Esophagus (tissue), 2 donors: ENCODE measurements around the gene ASCC1. TPM values are rescaled to one million over a fixed set of nuclear protein-coding genes. Genes with fewer than 3 reads are reported as not detected.
"Not testable (repeated sequence)": the region's sequence is repeated elsewhere in the genome, so short reads cannot be mapped to it uniquely, and the experiment has no call there.

ENCODE experiments used
- H3K27ac ChIP-seq, 2 donors: one replicate each; pipeline ENCODE4 v1.5.1; 2013; ENCODE audit warnings: low read depth in 2 of 2, mild to moderate bottlenecking in 2 of 2, inconsistent platforms in 1 of 2, low read length in 1 of 2, moderate library complexity in 1 of 2
- H3K27me3 ChIP-seq, 2 donors: one replicate each; pipeline ENCODE4 v1.6.1; 2013; ENCODE audit warnings: low read length in 2 of 2, control low read depth in 1 of 2, mild to moderate bottlenecking in 1 of 2; ENCODE audit not compliant: insufficient read depth in 2 of 2, control insufficient read depth in 1 of 2
- H3K36me3 ChIP-seq, 2 donors: one replicate each; pipeline ENCODE4 v1.6.1; 2013; ENCODE audit warnings: low read length in 1 of 2; ENCODE audit not compliant: control insufficient read depth in 2 of 2, insufficient read depth in 2 of 2
- H3K4me1 ChIP-seq, 2 donors: one replicate each; pipeline ENCODE4 v1.6.1; 2013; ENCODE audit warnings: low read length in 1 of 2; ENCODE audit not compliant: control insufficient read depth in 2 of 2, insufficient read depth in 2 of 2
- H3K4me3 ChIP-seq, 2 donors: one replicate each; pipeline ENCODE4 v1.5.1; 2013; ENCODE audit warnings: low read length in 2 of 2, mild to moderate bottlenecking in 2 of 2, low read depth in 1 of 2, moderate library complexity in 1 of 2
- H3K9me3 ChIP-seq, 2 donors: one replicate each; pipeline ENCODE4 v1.6.1; 2013; ENCODE audit warnings: mild to moderate bottlenecking in 2 of 2, low read depth in 1 of 2, low read length in 1 of 2, moderate library complexity in 1 of 2; ENCODE audit not compliant: control insufficient read depth in 2 of 2, insufficient read depth in 1 of 2
- WGBS, 2 donors: extraction: QIAGEN DNeasy Blood & Tissue Kit; methylation state at CpG; one replicate each; pipeline ENCODE4 v1.1.7; 2013; 5-methylcytosine and 5-hydroxymethylcytosine counted together
- polyA plus RNA-seq, 2 donors: library from polyadenylated mRNA; stranded (reverse); fragments of 200-250 nt; gene quantifications; one replicate each; pipeline ENCODE4 v1.2.3, GENCODE V29; 2013
- donor health status: healthy with polysubstance abuse.
- donor health status: Bipolar disorder and iron deficiency.

Gene ASCC1
- polyA plus RNA-seq, 2 donors, result 4.7 to 12.8 TPM

DNA sequence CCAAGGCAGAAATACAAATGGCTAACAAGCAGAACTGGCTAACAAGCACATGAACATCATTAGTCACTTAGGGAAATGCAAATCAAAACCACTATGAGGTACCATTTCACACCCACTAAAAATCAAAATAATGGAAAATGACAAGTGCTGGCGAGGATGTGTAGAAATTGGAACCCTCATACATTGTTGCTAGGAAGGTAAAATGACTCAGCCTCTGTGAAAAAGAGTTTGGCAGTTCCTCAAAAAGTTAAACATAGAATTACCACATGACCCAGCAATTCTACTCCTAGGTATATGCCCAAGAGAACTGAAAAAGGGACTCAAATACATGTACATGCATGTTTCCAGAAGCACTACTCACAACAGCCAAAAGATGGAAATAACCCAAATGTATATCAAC, 53.1 kb downstream of the ASCC1 start:
- no peak overlapping the region for H3K27ac ChIP-seq

DNA sequence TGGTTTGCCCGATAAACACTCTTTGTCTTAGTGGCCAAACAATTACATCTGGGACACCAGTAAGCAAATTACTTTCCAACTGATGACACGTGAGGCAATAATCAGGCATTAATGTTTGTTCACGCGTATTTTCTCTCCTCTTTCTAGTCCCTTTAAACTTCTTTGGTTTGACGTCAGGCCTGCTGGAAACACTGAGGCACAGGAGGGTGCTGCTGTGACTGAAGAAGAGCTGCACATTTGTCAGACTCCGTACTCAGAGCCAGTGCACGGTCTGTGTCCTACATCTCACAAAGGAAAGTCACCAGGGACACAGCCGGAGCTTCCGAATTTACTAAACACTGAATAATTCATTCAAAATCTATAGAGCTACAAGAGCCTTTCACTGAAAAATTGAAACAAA, 57.9 kb downstream of the ASCC1 start:
- Histone ChIP-seq H3K27ac (no peak overlapping the region), H3K9me3 (no peaks in the 10 kb centered on the region), H3K4me3 (no peak overlapping the region), H3K36me3 (no peaks in the 10 kb centered on the region), H3K27me3 (no peaks in the 10 kb centered on the region), H3K4me1 (no peaks in the 10 kb centered on the region)
- 94% methylated on average over 9 of the region's 9 CpGs for WGBS, 2 donors

More for the DNA sequence above, 53.1 kb downstream of the ASCC1 start:
- Histone ChIP-seq H3K4me1 (no peaks in the 10 kb centered on the region), H3K36me3 (no peaks in the 10 kb centered on the region), H3K9me3 (no peaks in the 10 kb centered on the region), H3K27me3 (no peaks in the 10 kb centered on the region), H3K4me3 (no peak overlapping the region)
- WGBS, 2 donors, result 39 to 65% methylated on average over 1 of the region's 1 CpG

DNA sequence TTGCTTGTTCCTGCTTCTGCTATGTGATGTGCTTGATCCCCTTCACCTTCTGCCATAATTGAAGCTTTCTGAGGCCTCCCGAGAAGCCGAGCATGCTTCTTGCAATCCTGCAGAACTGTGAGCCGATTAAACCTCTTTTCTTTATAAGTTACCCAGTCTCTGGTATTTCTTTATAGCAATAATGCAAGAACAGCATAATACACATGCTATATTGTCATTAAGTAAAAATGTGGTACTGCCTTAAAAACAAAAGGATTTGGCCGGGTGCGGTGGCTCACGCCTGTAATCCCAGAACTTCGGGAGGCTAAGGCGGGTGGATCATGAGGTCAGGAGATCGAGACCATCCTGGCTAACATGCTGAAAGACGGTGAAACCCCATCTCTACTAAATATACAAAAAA, 59.9 kb downstream of the ASCC1 start:
- H3K27me3 ChIP-seq, result no peaks in the 10 kb centered on the region
- 97 to 98% methylated on average over 10 of the region's 10 CpGs for WGBS, 2 donors
- H3K4me3 ChIP-seq, result no peak overlapping the region
- no peaks in the 10 kb centered on the region for H3K9me3 ChIP-seq
- no peaks in the 10 kb centered on the region for H3K4me1 ChIP-seq
- no peak overlapping the region for H3K27ac ChIP-seq
- H3K36me3 ChIP-seq, result no peaks in the 10 kb centered on the region

DNA sequence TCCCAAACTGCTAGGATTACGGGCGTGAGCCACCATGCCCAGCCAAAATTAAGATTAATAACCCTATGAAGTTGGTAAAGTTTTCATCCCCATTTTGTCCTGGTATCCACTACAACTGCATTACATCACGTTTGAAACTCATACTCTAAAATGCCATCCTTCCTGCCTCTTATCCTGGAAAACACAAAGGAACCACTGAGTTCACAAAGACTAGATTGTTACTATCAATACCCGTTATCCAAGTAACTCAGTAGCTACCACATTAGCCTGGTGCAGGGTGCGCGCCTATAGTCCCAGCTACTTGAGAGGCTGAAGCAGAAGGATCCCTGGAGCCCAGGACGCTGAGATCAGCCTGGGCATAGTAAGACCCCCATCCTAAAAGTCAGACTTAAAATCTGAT, 63.8 kb downstream of the ASCC1 start:
- WGBS, 2 donors, result 94% methylated on average over 7 of the region's 7 CpGs
- Histone ChIP-seq H3K9me3 (no peaks in the 10 kb centered on the region), H3K27ac (no peak overlapping the region), H3K4me1 (no peaks in the 10 kb centered on the region), H3K27me3 (no peaks in the 10 kb centered on the region), H3K4me3 (no peak overlapping the region), H3K36me3 (no peaks in the 10 kb centered on the region)

DNA sequence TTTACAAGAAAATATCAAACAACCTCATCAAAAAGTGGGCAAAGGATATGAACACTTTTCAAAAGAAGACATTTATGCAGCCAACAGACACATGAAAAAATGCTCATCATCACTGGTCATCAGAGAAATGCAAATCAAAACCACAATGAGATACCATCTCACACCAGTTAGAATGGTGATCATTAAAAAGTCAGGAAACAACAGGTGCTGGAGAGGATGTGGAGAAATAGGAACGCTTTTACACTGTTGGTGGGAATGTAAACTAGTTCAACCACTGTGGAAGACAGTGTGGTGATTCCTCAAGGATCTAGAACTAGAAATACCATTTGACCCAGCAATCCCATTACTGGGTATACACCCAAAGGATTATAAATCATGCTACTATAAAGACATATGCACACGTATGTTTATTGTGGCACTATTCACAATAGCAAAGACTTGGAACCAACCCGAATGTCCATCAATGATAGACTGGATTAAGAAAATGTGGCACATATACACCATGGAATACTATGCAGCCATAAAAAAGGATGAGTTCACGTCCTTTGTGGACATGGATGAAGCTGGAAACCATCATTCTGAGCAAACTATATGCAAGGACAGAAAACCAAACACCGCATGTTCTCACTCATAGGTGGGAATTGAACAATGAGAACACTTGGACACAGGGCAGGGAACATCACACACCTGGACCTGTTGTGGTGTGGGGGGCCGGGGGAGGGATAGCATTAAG, 65.2 kb downstream of the ASCC1 start:
- WGBS, 2 donors, result 98 to 99% methylated on average over 4 to 5 of the region's 6 CpGs

DNA sequence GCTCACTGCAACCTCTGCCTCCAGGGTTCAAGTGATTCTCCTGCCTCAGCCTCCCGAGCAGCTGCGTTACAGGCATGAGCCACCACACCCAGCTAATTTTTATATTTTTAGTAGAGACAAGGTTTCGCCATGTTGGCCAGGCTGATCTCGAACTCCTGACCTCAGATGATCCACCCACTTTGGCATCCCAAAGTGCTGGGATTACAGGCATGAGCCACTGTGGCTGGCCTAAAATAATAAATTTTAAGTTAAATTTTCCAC, 68.8 kb downstream of the ASCC1 start:
- H3K27ac ChIP-seq, H3K4me3 ChIP-seq, H3K9me3 ChIP-seq, H3K27me3 ChIP-seq, H3K36me3 ChIP-seq, H3K4me1 ChIP-seq: not testable (repeated sequence)
- 81 to 92% methylated on average over 4 of the region's 4 CpGs for WGBS, 2 donors

More for the DNA sequence above, 65.2 kb downstream of the ASCC1 start:
- H3K9me3 ChIP-seq, H3K27ac ChIP-seq, H3K4me1 ChIP-seq, H3K27me3 ChIP-seq, H3K36me3 ChIP-seq, H3K4me3 ChIP-seq: not testable (repeated sequence)

DNA sequence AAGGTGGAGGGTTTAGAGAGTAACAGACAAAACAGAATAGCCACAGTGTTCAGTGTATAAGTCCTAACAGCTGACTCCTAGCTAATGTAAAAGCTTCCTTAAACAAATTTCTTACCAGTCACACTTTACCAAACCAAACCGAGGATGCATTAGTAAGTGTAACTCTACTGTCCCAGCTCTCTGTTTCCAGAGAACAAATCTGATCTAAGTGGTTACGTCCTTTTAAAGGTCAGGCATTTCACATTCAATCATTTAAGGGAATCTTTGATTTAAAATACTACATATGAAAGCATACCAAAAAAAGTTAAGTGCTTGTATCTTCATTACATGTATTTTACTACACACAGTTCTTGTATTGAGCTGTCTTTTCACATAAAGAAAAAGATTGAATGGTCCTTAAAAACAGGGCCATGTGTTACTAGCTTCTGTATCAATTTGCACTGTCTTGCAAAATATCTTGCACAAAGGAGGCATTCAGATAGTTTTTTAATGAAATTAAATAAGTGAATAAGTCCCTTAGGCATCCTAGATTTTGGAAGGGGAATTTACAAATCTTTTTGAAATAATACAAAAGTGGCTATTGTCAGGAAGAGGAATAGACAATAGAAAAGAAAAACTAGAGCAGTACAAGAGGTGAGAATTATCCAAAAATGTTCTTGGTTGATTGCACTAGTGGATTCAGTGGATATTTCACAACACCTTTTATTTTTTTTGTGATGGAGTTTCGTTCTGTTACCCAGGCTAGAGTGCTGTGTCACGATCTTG, 69.3 kb downstream of the ASCC1 start:
- Histone ChIP-seq H3K36me3 (no peaks in the 10 kb centered on the region), H3K27me3 (no peaks in the 10 kb centered on the region), H3K9me3 (no peaks in the 10 kb centered on the region), H3K4me3 (no peak overlapping the region), H3K27ac (no peak overlapping the region), H3K4me1 (peaks cover 0 to 2% of the 10 kb centered on the region in 2 donors)
- 80 to 91% methylated on average over 4 of the region's 4 CpGs for WGBS, 2 donors

DNA sequence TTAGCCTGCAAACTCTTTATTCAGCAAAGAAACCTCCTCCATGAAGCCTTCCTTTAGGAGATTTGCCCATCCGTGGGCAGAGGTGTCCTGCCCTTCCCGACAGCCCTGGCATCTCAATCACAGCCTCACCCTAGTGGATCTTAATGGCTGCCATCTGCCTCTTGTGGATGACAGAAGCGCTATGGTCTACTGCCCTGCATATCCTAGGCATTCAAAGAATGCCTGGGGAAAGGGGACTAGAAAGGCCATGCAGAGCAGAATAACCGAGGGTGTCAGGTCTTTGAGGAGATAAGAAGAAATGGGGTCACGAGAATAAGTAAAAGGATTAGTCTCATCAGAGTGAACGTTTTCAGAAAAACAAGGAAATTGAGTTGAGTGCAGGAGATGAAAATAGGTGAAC, 70.0 kb downstream of the ASCC1 start:
- no peaks in the 10 kb centered on the region for H3K27me3 ChIP-seq
- no peaks in the 10 kb centered on the region for H3K36me3 ChIP-seq
- 80 to 84% methylated on average over 6 of the region's 6 CpGs for WGBS, 2 donors
- H3K9me3 ChIP-seq, result no peaks in the 10 kb centered on the region
- H3K27ac ChIP-seq, result no peak overlapping the region
- H3K4me3 ChIP-seq, result no peak overlapping the region
- peaks cover 0 to 2% of the 10 kb centered on the region in 2 donors for H3K4me1 ChIP-seq

DNA sequence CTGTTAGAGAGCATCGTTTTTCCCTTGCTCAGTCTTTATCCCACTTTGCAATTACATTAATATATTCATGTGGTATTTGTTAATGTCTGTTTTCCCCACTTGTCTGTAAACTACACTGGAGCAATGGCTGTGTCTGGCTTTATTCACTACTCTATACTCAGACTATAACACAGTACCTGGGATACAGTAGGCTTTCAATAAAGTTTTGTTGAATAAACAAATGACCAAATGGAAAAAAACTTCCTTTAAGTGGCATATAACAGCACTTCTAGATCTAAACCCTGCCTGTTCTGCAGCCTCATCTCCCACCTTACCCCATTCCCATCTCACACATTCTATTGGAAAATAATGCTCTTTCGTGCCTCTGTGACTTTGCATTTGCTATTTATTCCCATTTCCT, 70.4 kb downstream of the ASCC1 start:
- H3K4me1 ChIP-seq, result peaks cover 0 to 2% of the 10 kb centered on the region in 2 donors
- no peak overlapping the region for H3K27ac ChIP-seq
- H3K27me3 ChIP-seq, result no peaks in the 10 kb centered on the region
- no peaks in the 10 kb centered on the region for H3K36me3 ChIP-seq
- no peaks in the 10 kb centered on the region for H3K9me3 ChIP-seq
- H3K4me3 ChIP-seq, result no peak overlapping the region
- WGBS, 2 donors, result 87 to 88% methylated on average over 2 of the region's 2 CpGs

DNA sequence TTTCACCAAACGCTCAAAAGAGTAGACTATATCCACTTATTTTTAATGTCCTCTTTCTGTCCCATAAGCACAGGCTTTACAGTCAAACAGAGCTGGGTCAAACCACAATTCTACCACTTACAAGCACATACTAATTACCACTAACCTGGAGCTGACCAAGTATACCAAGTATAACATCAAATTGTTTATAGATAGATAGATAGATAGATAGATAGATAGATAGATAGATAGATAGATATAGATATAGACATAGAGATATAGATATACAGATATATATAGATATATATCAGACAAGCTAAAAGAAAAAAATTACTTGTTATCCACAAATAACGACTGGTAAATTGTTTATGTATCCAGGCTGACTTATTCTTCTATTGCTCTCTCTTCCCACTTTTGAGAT, 75.2 kb downstream of the ASCC1 start:
- Histone ChIP-seq H3K27me3 (no peaks in the 10 kb centered on the region), H3K4me3 (no peak overlapping the region), H3K27ac (no peak overlapping the region), H3K9me3 (no peaks in the 10 kb centered on the region), H3K36me3 (no peaks in the 10 kb centered on the region), H3K4me1 (no peaks in the 10 kb centered on the region)
- WGBS, 2 donors, result 90 to 91% methylated on average over 2 of the region's 2 CpGs
